ENCODE results near the gene NPAS3.

Gene NPAS3

DNA sequence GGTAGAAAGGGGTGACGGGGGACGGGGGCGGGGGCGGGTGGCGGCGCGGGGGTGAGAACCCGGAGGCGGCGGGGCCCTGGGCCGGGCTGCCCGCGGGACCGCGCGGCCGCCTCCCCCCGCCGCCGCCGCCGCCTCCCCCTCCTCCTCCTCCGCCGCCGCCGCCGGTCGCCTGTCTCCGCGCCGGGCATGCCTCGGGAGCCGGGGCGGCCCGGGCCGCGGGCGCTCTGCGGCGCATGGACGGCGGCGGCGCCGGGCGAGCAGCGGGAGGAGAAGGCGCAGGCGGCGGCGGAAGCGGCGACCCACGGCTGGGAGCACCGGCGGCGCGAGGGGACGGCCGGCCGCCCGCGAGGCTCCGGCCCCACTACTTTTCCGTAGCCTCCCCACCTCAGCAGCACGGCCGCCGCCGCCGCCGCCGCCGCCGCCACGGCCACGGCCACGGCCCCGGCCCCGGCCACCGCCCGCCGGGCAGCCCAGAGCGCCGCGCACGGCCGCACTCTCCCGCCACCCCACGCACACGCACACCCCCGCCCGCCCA lies at the start of gene NPAS3:
Gene NPAS3, plus strand, starts transcription at position 161 of the 535 bp plus-strand sequence.
- DNase-seq: no peak

GRCh38 chr14:32896979-32897697 lies 41.5 kb upstream of the NPAS3 start:
- DNase-seq: no peak

- DNase-seq: no peak
Measured at GRCh38 chr14:32897698-32898064, 41.0 kb upstream of the NPAS3 start.

DNA sequence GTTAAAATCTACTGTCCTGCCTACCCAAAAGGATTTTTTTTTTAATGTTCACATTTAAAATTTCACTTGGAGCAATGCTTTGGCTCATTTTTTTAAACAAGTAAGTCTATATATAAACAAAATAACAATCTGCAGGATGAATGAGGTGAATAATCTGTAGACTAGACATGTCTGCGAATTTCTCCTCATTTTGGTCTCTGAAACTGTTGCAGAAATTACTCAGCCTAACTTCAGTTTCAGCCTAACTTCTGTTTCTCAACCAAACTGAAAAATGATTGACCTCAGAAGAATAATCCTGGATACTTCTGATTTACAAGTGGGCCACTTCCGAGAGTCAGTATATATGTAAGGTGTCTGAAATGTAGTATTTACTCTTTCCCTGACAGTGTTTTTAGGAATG lies 39.8 kb upstream of the NPAS3 start:
- DNase-seq: no peak

- no peak for DNase-seq
Measured at GRCh38 chr14:32900547-32900946, 38.1 kb upstream of the NPAS3 start.

DNA sequence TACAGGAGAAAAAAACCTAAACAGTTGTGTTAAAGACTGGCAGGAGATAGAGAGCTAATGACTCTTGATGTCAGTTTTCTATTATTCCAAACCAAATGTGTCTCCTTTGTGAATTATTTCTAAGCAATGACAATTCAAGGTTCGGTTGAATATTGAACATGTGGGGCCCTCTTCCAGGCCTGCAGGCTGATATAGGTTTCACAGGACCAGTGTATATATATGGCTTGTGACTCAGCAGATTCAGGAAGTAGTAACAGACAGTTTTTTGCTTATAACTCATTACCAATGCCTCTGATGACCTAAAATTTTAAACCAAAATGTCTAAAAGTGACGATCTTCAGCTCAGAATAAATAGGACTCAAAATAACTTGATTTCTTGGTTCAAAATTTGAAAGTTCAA lies 33.7 kb upstream of the NPAS3 start:
- DNase-seq: no peak

GRCh38 chr14:32906672-32907071 lies 32.0 kb upstream of the NPAS3 start:
- DNase-seq: no peak

DNA sequence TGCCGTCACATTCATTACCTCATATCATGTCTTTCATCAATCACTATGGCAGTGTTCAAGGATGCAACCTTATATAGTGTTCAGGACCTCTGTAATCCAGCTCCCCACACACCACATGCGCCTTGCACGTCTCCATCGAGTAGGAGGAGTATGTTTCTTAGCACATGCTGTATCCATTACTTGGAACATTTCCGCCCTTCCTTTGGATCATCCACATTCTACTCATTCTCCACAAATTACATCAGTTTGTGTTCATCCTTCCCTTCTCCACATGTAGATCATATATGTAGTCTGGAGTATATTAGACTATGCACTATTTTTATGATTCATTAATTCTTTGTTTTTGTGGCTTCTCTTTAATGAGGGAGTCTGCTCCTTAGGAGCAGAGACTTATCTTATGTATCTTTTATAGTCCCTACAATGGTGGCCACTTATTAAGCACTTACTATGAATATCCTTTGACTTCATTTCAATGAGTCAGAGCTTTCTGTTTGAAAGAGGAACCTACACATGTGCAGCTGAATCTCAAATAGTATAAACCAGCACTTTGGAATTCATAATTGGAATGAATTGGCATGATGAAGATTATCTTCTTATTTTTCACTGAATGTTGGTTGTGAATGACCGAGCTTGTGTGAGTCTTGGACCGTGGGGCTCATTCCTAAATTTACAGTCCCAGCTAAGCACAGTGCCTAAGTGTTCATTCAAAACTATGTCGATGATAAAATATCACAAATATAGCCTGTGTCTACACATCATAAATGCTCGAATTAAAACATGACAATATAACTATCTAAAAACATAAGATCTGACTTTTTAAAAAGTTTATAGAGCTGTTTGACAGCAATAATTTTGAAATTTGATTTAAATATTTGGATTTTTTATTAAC lies 30.2 kb upstream of the NPAS3 start:
- DNase-seq: no peak

GRCh38 chr14:32913725-32914124 lies 25.0 kb upstream of the NPAS3 start:
- DNase-seq: no peak

DNA sequence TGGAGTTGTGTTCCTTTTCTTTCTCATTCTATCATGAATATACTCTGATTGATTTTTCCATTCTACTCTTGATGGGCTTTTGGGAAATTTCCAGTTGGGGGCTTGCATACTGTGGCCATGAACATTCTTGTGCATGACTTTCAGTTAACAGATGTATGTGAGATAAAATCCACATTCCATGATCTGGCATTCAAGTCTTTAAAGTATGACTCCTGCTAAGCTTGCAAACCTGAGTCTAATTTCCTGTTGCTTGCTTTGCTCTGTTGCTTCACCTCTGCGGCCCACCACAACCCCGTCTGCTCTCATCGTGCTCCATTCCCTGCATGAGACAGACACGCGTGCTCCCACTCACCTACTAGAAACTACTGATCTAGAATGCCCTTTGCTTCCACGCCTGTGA lies 24.3 kb upstream of the NPAS3 start:
- DNase-seq: no peak

DNA sequence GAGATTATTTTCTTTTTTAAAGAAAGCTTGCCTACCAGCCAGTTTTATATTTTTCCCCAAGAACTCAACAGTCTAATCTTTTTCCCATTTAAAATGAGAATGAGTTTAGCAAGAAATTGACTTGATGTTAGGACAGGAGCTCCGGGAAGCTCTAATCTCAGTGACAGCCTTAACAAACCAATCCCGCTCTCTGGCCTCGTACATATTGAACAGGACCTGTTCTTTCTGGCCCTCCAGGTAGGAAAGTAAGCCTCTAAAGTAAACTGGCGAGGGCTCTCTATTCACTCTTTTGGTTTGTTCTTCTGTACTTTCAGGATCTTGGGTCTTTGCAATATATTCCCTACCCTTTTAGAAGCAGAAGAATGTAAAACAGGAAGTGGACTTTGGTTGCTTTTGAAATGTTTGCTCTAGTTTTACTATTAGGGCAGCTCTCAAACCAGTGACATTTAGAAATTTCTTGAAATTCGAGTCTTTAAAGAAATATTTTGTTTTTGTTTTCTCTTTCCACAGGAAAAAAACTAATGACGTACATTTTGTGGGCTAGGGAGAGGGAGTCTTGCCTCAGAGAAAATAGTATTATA lies 17.9 kb upstream of the NPAS3 start:
- DNase-seq: no peak

- no peak for DNase-seq
Measured at GRCh38 chr14:32925439-32925838, 13.2 kb upstream of the NPAS3 start.

- DNase-seq: no peak
Measured at GRCh38 chr14:32932302-32932913, 6.3 kb upstream of the NPAS3 start.

DNA sequence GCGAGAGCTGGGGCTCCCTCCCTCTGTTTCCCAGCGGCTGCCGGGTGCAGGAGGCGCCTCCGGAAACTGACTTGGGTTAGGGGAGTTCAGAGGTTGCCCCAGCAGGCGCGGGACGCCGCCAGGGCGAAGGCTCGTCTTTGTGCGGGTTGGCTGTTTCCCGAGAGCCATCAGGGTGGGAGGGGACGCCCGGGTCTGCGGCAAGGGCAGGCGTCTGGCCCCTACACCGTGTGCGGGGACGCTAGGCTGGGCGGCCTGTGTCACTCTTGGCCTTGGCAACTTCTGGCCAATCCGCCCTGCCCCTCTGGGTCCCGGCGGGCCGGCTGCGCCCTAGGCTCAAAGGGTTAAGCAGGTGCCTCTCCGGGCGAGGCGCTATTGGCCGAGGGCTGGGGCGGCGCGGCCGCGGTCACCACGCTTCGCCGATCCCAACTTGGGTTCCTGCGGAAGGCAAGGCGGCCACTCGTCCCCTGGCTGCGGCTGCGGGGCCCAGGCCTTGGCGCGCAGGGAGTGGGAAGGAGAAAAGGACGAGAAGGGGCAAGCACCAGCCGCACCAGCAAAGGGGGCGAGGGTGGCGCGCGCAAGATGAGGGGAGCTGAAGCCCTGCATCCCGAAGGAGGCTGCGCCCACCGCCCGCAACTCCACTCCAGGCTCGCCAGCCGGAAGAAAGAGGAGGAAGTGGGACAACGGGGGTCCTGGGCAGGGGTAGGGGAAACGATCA lies 5.6 kb upstream of the NPAS3 start:
- no peak for DNase-seq

GRCh38 chr14:32933629-32934072 lies 5.0 kb upstream of the NPAS3 start:
- DNase-seq: no peak

- no peak for DNase-seq
Measured at GRCh38 chr14:32934073-32934880, 4.4 kb upstream of the NPAS3 start.

DNA sequence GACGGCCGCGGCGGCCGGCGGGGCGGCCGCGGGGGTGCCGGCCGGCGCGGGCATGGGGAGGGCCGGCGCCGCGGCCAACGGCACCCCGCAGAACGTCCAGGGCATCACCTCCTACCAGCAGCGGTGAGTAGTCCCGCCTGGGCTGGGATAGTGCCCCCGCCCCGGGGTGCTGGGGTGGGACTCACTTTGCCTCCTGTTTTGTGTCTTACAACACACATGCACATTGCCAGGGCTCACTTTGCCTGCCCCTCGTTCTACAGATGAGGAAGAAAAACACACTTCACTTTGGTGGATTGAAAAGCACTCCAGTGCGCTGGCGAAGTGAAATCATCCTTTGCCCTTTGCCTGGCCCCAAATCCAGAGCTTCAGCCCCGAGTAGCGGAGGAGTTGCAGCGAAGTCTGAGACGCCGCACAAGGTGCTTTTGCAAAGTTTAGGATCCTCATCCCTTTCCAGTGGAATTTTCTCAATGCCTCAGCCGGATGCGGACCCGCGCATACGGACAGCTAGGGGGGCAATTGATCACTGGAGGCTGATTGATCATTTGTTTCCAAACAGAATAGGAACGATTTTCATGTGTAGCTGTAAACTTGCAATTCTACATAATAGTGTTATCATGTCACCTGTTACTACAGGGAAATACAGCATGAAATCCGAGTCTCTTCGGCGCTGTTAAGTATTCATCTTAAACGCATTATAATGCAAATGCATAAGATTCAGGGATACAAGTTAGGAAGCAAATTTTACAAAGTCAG lies 3.6 kb upstream of the NPAS3 start:
- DNase-seq: no peak

DNA sequence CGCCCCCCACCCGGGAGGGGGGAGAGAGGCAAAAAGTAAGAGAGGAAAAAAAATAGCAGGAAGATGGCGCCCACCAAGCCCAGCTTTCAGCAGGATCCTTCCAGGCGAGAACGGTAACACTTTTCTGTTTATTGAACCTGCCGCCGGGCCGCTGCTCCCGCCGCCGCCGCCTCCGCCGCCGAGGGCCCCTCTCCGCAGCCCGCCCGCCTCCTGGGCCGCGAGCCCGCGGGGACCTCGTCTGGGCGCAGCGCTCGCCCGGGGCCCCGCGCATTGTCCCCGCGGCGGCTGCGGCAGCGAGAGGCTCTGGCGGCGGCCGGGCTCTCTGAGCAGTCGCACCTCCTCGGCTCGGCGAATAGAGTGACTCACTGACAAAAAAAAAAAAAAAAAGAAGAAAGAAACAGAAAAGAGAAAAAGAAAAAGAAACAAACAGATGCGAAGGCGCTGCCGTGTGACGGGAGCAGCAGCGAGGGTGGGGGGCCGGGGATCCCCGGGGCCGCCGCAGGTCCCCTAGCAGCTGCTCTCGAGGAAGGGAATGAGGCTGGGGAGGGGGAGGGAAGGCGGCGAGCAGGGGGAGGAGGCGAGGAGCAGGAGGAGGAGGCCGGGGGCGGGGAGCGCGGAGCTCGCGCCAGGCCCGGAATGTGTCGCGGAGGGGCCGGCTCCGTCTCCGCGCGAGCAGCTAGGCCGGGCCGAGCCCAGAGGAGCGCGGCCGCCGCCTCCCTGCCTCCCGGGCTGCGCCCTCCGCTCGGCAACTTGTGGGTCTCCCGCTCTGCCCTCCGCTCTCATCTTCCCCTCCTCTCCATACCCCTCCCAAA lies 781 bp downstream of the NPAS3 start:
- DNase-seq: no peak

DNA sequence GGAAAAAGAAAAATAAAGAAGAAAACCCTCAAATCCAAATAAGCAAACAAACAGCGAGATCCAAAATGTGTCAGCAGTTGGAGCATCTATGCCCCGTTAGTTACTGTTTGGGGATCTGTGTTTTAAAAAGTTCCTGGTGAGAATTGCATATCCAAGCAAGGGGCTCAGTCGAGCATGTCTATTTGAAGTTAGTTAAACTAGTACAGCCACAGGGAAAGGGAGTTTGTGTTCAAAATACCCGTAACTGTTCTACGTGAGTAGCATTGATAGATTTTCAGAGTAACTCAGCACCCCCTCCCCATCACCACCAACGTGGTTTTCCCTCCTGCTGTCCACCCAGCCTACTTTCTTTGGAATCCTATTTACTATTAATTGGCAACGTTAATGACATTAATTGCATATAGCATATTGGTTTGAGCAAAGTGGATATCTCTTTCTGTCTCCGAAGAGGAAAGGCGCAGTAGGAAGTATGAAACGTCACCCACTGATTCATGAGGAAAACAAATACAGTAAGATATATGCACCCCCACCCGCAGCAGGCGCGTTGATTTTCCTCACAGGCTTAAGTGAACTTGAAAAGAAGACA lies 1.5 kb downstream of the NPAS3 start:
- DNase-seq: no peak
